Measurements from ENCODE around the gene MAP3K4.
"Not testable (repeated sequence)": the region's sequence is repeated elsewhere in the genome, so short reads cannot be mapped to it uniquely, and the experiment has no call there.

Gene MAP3K4

DNA sequence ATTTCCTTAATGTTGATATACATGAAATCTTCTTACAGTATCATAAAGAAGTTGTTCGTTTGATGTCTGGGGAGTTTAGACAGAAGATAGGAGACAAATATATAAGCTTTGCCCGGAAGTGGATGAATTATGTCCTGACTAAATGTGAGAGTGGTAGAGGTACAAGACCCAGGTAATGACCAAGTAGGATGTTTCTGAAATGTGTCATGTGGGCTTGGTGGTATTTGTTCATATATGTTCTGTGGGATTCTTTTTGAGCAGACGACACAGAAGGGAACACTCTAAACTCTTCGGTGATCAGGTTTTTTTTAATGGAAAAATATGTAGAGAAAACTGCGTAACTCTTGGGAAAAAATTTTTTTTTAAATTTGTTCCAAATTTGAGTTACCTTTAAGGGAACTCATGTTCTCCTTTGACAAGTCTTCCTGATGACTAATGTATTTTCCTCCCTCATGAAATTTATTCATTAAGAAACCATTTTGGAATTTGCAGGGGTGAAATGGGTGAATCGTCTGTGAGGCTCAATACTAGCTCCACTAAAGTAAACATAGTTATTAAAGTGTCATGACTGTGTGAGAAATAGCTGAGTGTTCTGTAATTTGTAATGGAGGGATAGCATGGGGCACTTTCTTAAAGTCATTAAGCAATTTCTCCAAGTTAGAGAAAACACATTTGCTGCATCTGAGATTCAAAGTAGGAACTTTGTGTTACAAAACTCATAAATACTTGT lies 100.6 kb downstream of the MAP3K4 start:
- no peak for DNase-seq

DNA sequence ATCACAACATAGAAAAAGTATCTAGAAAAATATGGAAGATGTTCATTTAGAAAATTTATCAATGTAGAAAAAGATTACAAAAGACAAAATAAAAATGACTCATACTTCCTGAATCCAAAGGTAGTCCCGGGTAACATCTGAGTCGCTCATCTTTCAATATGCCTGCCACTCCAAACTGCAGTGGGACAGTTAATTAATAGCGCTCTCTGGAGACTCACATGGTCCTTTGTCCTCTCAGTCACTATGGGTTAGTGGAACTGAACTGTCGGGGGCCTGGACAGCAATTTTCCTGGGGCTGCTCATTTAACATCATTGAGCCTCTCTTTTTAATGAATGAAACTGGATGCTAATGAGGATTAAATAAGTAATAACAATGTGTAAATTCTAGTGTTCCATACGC lies 103.4 kb downstream of the MAP3K4 start:
- no peak for DNase-seq

DNA sequence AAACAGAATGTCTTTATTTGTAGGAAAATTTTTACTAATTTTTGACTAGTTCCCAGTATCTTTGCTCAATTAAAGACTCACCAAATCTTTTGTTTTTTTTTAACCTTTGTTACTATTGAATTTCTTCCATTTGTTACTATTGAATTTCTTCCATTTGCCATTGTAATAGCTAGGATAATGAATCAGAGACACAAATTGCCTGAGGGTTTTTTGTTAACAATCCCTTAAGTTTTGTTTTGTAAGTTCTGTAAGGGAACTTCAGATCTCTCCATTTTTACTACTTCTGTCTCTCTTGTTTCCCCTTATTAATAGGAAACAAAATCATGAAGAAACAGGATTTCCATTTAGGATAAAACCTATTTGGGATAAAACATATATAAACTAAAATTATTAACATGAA lies 104.3 kb downstream of the MAP3K4 start:
- DNase-seq: no peak

DNA sequence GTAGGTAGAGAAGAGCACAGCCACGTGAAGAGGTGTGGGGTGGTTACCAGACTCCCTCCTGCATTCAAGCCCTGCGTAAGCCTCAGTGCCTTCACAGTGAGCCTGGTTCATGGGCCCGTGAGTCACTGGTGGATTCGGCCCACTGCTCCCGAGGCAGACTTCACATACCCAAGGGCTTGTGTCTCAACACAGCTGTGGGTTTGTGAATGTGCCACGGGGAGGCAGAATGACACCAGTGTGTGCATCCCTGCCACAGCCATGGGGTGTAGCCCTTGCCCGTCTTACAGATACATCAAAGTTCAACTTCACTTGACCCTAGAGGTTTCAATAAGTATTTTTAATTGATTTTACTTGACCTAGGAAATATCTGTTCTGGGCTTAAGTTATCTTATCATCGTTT lies 108.5 kb downstream of the MAP3K4 start:
- no peak for DNase-seq

DNA sequence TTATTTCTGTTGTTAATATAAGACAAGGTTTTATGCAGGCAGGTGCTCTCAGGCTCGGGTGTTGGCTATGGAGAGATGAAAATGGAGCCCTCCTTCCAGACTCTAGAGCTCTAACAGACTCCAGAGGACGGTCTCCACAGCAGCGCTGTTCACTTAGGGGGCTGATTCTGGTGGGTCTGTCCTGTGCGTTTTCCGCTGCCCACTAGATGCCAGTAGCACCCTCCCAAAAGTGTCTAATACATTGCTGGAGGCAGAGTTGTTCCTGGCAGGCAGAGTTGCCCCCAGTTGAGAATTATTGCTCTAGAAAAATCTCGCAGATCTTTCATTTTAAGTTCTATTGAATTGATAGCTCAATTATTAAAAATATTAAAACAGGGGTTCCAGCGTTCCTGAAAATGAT lies 109.9 kb downstream of the MAP3K4 start:
- no peak for DNase-seq

DNA sequence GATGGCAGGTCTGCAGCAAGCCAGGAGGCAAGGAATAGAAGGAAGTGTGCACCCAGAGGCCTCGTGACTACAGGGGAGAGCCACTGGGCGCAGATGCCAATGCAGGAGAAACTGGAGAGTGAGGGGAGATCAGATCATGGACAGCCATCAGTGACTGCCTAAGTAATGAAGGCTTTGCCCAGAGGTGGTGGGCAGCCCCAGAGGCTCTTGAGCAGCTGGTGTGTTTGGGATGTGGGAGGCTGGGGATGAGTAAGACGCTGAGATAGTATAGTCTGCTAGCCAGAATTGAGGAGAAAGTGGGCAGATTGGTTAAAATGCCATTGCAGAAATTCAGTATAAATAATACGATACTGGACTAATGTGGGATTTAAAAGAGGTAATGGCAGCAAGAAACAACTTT lies 111.9 kb downstream of the MAP3K4 start:
- no peak for DNase-seq

DNA sequence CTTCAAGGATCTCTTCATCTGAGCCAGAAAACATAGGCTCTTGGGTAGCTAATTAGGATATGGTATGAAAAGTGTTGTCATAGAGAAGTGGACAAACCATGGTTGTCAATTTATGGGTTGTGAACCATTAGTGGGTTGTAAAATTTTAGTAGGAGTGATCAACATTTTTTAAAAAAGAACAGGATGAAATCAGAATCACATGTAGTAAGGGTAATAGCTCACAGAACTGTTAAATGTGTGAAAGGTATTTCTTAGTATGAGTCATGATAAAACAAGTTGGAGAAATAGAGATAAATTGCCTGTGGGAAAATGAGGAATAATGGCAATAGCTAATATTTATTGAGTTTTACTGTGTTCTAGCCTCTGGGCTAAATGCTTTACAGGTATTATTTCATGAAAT lies 113.4 kb downstream of the MAP3K4 start:
- no peak for DNase-seq

DNA sequence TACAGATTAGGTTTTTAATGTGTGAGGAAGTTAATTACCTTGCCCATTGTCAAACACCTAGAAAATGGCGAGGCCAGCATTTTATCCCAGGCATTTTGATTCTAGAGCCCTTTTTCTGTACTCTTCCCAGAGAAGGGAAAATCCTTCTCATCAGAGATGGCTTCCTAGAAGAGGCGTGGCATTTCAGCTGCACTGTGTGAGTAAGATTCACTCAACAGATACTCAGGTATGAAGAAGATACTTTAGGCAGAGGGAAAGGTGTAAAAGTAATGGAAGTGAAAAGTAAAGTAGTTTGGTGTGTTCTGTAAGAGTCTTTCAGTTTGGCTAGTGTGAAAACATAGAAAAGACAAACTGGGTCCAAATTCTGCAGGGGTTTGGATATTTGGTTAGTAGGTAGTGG lies 113.8 kb downstream of the MAP3K4 start:
- no peak for DNase-seq

DNA sequence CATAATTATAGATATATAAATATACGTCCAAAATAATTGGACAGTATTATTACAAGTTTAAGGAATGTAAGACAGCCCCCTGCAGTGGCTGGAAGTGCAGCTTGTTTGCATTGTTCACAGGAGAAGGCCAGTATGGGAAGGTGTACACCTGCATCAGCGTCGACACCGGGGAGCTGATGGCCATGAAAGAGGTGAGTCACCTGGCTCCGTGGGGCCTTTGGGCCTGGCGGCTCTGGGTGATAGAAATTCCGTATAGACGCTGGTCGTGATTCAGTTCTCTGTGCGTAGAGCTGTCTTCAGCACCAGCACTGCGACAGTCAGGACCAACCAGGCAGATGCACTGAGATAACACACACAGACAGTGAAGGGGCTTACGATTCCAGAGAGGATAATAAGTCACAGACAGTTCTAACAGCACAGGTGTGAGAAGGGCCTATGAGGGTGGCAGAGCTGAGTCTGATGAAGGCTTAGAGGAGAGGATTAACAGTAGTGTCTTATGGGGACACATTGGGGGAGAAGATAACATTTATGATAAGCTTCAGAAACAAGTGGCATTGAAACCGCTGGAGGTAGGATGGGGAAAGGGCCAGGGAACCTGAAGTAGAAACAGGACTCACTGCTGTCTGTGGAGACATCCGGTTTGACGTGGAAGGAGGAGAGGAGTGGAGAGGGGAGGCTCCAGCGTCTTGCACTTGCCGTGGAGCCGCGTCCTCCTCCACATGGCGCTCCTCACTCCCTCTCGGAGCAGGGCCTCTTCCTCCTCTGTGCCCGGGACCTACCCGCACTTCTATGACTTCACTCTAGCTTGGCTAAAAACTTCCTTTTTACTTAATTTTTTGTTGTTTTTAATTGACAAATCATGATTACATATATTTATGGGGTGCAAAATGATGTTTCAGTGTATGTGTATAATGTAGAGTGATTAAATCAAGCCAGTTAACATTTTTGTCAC lies 116.5 kb downstream of the MAP3K4 start:
- no peak for DNase-seq

DNA sequence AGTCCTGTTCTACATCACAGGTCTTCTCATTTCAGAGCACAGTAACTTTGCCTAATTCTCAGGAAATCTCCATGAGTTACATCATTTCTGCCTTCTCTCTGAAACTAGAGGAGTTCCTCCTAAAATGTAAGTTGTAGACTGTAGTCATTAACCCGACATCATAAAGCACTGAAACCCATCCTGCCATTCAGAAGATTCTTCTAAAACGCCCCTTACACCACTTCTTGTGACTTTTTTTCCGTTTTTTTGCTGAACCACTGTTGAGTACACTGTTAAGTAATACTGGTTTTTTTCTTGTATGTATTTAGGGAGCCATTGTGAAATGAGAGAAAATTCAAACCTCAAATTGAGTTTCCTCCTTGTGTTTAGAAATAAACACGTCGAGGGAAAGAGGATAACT lies 117.3 kb downstream of the MAP3K4 start:
- no peak for DNase-seq

DNA sequence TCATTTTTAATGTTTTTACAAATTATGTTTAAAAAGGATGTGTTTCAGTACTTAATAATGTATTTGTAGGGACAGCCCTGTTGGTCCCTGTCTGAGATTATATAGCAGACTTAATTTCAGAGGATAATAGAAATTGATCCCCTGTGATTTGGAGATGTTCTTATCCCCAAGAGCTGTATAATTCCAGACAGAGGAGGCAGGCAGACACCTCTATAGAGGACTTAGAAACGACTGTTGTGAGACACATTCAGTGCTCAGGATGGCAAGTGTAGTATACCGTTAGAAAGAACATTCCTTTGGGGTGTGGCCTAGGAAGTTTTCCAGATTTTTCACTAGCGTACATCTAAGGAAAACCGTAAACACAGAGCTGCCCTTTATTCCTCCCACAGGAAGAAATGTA lies 117.8 kb downstream of the MAP3K4 start:
- no peak for DNase-seq

DNA sequence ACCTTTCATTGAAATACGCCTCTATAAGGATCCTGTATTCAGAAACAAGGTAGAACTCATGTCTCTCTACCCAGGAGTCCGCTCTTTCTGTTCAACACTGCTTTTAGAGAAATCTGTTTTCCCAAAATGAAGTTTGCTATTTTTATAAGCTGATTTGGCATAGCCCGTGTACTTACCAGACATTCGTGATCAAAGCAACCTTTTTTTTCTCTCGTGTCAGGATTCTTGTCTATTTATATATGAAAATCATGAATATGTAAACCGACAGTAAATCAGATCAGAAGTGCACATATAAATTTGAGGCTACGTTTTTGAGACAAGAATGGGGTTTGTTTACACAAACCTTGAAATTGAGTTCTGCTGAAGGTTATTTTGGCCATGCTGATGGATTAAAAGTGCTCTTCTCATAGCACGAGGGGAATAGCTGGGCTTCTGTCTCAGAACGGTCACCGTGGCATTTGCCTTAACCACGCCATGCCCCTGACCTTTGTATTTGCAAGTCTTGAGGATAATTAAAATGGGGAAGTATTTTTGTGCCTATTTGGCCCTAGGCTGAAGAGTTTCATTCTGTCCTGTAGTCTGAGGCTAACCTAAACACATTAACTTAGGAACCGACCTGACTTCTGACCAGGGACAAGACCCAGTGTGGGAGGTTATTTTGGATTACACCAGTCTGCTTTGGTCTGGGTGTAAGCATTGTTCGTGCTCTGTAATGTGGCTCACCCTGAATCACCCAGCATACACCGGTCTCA lies 118.6 kb downstream of the MAP3K4 start:
- no peak for DNase-seq

DNA sequence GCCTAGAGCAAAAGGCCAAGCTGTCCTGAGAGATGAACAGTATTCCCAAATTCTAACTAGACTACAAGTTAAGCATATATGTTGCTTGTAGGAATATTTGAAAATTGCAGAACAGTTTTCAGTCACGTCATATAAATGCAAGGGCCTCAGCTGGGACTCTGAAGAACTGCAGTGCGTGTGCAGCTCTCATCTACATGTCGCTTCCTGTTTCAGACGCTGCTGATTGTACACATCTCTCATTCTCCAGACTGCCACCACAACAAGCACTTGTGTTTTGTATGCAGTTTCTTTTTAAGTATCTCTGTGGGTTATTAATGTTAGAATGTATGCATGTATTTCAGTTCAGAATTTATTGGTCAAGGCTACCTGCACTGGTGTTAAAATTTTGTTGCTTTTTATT lies 119.7 kb downstream of the MAP3K4 start:
- no peak for DNase-seq

DNA sequence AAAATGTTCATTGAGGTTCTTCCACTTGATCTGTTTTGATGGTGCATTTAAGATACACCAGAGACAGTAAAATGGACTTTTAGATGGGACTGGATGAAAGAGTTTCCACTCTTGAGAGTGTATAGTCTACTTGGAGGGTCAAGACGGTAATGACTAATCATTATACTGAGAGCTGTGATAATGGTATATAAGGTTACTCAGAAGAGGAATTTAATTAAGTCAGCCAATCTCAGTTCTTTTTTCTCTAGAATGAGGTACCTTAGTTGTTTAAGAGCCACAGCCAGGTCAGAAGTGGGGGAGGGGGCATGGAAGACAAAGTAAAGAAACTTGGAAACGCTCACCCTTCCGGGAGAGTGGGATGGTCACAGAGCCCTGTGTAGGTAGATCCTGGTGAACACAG lies 123.9 kb downstream of the MAP3K4 start:
- DNase-seq: no peak

DNA sequence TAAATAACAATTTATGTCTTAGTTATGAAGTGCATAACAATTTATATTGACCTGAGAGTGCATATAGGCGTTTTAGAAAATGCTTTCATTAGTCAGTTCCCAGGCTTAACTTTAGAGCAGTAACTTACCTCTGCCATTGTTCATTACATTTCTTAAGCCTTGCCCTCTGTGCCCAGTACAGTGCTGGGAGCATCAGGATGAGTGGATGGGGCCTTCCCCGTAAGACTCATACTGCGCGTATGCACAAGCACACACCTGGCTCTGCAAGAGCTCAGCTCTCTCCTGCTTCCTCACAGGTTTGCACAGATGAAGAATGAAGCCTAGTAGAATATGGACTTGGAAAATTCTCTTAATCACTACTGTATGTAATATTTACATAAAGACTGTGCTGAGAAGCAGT lies 125.0 kb downstream of the MAP3K4 start:
- no peak for DNase-seq

DNA sequence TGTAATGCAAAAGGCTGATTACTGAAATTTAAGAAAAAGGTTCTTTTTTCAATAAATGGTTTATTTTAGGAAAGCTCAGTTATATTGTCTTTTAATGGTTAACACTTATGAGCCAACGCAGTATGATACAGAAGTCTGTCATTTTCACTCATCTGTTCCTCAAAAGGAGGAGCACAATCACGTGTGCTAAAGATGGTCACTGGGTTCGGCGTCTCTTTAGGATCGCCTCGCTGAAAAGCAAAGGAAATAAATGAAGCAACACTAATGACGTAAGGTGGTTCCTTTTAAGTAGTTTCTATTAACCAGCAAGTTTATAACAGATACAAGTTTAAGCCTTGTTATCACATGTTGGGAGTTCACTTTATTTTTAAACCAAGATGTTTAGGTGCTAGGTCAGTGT lies 125.7 kb downstream of the MAP3K4 start:
- DNase-seq: no peak

DNA sequence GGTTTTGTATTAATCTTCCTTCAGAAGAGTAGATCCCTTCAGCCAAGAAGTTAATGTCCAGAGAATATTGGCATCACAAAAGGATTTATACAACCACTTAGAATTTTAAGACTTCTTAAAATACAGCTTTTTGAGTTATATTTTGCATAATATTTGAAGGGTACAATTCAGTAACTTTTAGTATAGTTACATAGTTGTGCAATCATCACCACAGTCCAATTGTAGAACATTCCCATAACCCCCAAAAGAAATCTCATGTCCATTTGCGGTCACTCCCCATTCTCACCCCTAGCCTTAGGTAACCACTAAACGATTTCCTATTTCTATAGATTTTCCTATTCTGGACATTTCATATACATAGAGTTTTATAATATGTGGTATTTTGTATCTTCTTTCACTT lies 126.4 kb downstream of the MAP3K4 start:
- DNase-seq: no peak

DNA sequence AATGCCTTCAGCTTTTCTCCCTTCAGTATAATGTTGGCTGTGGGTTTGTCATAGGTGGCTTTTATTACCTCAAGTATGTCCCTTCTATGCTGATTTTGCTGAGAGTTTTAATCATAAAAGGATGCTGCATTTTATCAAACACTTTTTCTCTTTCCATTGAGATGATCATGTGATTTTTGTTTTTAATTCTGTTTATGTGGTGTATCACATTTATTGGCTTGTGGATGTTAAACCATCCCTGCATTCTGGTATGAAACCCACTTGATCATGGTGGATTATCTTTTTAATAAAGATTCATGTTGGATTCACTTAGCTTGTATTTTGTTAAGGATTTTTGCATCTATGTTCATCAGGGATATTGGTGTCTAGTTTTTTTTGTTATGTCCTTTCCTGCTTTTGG lies 131.8 kb downstream of the MAP3K4 start:
- DNase-seq: not testable (repeated sequence)

DNA sequence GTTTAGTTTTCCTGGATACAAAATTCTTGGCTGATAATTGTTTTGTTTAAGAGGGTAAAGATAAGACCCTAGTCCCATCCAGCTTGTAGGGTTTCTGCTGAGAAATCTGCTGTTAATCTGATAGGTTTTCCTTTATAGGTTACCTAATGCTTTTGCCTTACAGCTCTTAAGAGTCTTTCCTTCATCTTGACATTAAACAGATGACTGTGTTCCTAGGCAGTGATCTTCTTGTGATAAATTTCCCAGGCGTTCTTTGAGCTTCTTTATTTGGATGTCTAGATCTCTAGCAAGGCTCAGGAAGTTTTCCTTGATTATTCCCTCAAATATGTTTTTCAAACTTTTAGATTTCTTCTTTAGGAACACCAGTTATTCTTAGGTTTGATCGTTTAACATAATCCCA lies 134.0 kb downstream of the MAP3K4 start:
- no peak for DNase-seq

DNA sequence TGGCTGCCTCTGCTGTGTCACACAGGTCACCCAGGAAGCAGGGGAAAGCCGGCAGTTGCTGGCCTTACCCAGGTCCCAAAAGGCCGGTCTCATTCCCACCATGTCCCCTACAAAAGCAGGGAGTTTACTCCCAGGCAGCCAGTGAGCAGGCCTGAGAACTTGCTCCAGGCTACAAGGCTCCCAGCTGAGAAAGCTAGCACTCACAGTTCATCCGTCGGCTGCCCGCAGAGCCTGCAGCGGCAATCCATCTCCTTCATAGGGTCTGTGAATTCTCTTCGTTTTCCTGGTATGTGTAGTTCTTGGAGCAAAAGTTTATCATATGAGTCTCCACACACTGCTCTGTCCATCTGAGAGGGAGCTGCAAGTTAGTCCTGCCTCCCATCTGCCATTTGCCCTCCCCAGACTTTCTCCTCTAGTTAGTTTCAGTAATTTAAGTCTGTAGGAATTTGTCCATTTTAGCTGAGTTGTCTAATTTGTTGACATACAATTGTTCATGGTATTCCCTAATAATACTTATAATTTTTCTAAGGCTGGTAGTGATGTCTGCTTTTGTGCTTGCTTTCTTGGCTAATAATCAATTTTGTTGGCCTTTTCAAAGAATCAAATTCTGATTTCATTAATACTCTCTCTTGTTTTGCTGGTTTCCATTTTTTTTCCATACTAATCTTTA lies 135.6 kb downstream of the MAP3K4 start:
- no peak for DNase-seq

DNA sequence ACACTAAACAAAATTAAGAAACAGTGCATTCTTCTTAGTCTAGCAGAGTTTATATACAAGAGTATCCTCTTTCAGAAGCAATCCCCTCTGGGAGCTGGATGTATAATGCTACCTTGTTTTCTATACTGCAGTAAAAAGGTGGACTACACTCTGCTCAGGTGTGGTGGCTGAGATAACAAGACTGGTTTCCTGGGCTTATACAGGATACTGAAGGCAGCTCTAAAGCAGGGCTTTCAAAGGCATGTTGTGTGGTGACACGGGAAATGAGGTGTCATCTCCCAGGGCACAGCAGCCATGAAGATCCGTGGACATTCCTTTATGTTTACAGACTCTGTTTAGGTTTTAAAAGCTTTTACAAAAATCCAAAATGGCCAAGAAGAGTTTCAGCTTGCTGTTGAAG lies 136.7 kb downstream of the MAP3K4 start:
- DNase-seq: no peak

DNA sequence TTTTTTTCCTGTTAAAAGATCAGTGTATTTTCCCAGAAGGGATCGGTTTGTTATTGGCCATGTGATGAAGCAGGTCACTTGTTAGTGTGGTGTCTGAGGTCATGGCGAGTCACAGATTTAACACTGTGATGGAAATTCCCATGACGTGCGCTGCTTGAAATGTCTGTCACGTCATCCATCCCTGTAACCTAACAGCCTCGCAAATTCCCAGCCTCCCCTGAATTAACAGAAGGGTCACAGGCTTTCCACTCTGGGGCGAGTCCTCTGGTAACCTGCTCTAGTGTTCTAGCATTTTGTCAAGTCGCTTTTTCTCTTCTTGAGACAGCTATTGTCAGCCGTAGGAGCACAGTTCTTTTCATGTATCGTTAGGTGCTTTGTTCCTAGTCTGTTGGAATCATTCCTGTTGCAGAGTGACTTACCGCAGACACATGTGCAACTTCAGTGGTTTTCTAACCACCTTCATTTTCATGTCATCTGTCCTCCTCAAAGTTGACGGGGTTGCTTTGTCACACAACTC lies 137.2 kb downstream of the MAP3K4 start:
- no peak for DNase-seq

DNA sequence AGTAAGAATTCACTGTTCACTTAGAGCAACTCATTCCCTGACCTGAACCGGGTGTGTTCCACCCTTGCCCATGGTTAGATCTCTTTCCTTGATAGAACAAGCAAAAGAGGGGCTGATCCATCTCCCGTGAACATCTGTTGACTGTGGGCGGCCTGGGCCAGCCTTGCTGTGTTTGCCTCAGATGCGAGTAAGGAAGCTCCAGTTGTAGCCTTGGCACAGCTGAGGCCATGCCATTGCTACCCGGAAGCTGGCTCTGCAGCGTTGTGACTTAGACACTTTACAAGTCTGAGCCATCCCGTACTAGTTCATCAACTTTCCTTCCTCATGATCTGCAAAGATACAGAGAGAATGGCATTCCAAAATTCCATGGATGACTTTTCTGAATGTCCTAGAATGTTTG lies 139.0 kb downstream of the MAP3K4 start:
- DNase-seq: no peak
